ENCODE measurements around the gene SH3RF1.

SH3RF1 gene

DNA sequence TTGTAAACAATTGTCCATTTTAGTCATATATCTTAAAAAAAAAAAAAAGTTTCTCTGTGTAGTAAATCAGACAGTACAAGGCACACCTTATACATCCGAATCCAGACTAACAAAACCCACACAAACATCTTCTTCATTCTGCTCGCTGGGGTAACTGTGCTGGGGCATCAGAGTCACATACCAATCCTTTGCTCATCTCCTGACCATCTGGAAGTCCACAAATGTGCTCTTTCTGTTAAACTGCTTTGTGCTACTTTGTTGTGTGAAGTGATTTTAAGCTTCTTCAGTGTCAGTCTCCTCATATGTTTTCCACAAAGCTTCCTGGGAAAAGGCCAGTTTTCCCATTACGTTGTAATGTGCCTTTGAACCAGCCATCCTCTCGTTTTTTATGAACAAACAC lies 174.5 kb downstream of the SH3RF1 start:
- DNase-seq (ENCODE audit: insufficient read length, low spot score) (no peak), FAIRE-seq (no peak)
- no peak for TF ChIP-seq POLR2A (IDR thresholded peaks at IDR 0.05; ENCODE audit: low read depth, low read length)
- no peak for TF ChIP-seq SPI1 (IDR thresholded peaks at IDR 0.05; ENCODE audit: low read depth, low read length)
- TF ChIP-seq PAX5 (IDR thresholded peaks at IDR 0.05; ENCODE audit: insufficient read depth, low read length, severe bottlenecking) = no peak
- no peak for TF ChIP-seq TAF1 (IDR thresholded peaks at IDR 0.05; ENCODE audit: low read depth, low read length)
- no peak for TF ChIP-seq POU2F2 (IDR thresholded peaks at IDR 0.05; ENCODE audit: low read depth, low read length)
- TF ChIP-seq POLR2AphosphoS5 (IDR thresholded peaks at IDR 0.05; ENCODE audit: low read depth, low read length) = no peak

DNA sequence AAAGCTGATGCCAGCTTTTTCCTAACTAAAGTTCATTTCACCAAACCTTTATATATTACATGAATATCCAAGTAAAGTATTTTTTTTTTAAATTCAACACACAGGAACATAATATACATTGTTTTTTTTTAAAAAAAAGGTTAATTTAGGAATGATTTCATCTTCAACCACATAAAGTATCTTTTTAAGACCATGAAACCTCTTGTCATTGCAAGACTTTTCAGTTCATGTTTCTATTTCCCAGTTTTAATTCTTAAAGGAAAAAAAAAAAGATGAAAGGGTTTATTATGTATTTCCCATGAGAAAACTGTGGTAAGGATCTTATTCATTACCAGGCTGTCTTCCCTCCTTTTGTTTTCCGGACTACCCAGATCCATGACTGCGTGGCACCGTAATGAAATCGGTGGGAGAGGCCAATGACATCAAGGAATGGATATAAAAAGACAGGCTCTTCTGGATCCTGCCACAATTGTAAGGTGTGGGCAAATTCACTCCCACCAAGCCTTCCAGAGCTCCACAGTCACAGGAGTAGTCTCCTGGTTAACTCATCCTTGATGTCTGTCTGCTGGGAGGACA lies 176.0 kb downstream of the SH3RF1 start:
- FAIRE-seq (no peak), DNase-seq (ENCODE audit: insufficient read length, low spot score) (no peak)
- TF ChIP-seq TAF1 (IDR thresholded peaks at IDR 0.05; ENCODE audit: low read depth, low read length) = no peak
- TF ChIP-seq SPI1 (IDR thresholded peaks at IDR 0.05; ENCODE audit: low read depth, low read length) = 0 out of 2 replicates have a peak, but pooled peaks have one; percentile 18

DNA sequence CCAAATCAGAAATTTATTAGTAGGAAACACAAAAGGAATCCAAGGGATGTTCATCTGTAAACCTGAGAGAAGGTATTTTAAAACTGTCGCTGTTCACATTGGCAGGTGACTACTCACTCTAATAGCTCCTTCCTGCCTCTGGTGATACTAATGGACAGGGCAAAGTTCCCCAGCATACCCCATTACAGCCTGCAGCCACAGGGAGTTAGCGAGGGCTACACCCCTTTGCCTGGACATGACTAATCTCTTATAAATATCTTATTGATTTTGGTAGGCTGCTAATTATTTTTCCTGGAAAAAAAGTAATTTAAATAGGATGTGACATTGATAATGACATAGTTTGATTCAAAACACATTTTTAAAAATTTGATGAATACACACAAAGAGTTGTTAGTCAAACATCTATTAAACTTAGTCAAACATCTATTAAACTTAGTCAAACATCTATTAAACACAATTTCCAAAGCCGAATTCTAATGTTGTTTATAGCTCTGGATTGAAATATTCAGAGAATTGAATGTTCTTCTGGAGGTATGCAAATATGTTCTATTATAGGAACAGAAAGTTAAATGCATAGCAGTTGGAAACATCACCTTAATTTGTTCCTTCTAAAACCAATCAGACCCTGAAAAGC lies 177.8 kb downstream of the SH3RF1 start:
- DNase-seq (ENCODE audit: insufficient read length, low spot score) (no peak), FAIRE-seq (no peak)
- no peak for TF ChIP-seq TAF1 (IDR thresholded peaks at IDR 0.05; ENCODE audit: low read depth, low read length)
- no peak for TF ChIP-seq SPI1 (IDR thresholded peaks at IDR 0.05; ENCODE audit: low read depth, low read length)
- no peak for TF ChIP-seq PAX5 (IDR thresholded peaks at IDR 0.05; ENCODE audit: insufficient read depth, low read length, severe bottlenecking)
- no peak for TF ChIP-seq POU2F2 (IDR thresholded peaks at IDR 0.05; ENCODE audit: low read depth, low read length)
- TF ChIP-seq POLR2AphosphoS5 (IDR thresholded peaks at IDR 0.05; ENCODE audit: low read depth, low read length) = no peak

DNA sequence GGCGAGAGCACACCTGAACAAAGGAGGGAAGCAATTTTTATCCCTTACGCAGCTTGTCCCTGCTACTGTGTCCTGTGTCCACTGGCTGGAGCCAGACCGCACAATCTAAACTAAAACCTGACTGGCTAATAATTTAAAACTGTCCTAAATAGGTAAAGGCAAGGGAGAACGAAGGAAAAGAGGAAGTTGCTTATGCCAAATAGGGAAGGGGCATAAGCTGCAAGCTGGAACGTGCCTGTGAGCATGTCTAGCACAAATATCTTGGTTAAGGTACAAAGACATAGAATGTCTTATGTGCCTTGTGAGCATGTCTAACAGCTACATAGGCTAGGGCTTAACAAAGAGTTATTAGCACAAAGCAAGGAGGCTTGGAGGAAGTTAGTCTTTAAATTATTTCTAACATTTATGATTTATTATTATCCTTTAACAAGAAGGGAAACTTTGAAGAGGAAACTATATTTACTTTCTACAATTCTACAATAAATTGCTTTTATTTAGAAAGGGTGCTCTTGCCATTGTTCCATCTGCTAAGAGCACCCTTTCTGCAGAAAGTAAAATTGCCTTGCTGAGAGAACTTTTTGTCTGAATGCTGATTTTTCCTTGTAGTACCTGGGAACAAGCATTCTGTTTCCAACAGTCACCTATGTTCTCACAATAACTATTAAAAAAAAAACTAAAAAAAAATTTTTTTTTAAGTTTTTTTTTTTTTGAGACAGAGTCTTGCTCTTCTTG lies 180.1 kb downstream of the SH3RF1 start:
- FAIRE-seq = peak; percentile 87
- TF ChIP-seq POLR2AphosphoS5 (IDR thresholded peaks at IDR 0.05; ENCODE audit: low read depth, low read length) = no peak
- TF ChIP-seq TAF1 (IDR thresholded peaks at IDR 0.05; ENCODE audit: low read depth, low read length) = no peak
- TF ChIP-seq PAX5 (IDR thresholded peaks at IDR 0.05; ENCODE audit: insufficient read depth, low read length, severe bottlenecking) = no peak
- no peak for TF ChIP-seq SPI1 (IDR thresholded peaks at IDR 0.05; ENCODE audit: low read depth, low read length)
- no peak for TF ChIP-seq POU2F2 (IDR thresholded peaks at IDR 0.05; ENCODE audit: low read depth, low read length)
- no peak for TF ChIP-seq POLR2A (IDR thresholded peaks at IDR 0.05; ENCODE audit: low read depth, low read length)
- no peak for DNase-seq (ENCODE audit: insufficient read length, low spot score)

DNA sequence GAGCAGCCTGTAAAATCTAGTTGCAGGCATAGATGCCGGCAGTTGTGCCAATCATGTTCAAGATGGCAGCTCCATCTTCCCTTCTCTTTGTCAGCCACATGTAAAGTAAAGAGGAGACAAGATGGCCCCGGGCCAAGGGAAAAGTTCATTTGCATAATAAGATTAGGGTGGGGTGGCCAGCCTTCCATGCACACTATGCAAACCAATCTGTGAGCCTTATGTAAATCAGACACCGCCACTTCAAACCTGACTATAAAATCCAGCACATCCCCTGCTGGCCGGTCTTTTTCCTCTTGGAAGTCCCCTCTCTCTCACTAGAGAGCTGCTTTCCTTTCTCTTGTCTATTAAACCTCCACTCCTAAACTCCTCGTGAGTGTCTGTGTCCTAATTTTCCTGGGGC lies 181.8 kb downstream of the SH3RF1 start:
- DNase-seq (ENCODE audit: insufficient read length, low spot score) (no peak), FAIRE-seq (no peak)
- TF ChIP-seq POU2F2 (IDR thresholded peaks at IDR 0.05; ENCODE audit: low read depth, low read length) (no peak), POLR2AphosphoS5 (IDR thresholded peaks at IDR 0.05; ENCODE audit: low read depth, low read length) (no peak), TAF1 (IDR thresholded peaks at IDR 0.05; ENCODE audit: low read depth, low read length) (no peak), POLR2A (IDR thresholded peaks at IDR 0.05; ENCODE audit: low read depth, low read length) (no peak), PAX5 (IDR thresholded peaks at IDR 0.05; ENCODE audit: insufficient read depth, low read length, severe bottlenecking) (no peak), SPI1 (IDR thresholded peaks at IDR 0.05; ENCODE audit: low read depth, low read length) (no peak)

DNA sequence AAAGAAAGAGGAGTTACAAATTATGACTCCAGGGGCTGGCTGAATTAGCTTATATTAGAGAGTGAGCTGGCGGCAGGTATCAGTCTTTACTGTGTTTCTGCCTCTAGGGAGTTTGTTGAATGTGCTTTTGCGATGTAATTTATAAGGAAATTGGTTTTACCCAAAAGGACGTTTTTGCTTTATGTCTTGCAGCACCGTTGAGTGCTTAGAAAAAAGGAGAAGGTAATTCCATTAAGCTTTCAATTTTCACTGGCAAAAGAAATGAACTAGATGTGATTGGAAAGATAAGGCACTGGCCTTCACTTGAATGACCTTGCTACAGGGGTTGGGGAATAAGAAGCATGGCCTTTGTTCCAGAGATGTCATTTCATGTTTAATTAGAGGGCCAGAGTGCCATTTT lies 185.8 kb downstream of the SH3RF1 start:
- TF ChIP-seq POU2F2 (IDR thresholded peaks at IDR 0.05; ENCODE audit: low read depth, low read length) (no peak), PAX5 (IDR thresholded peaks at IDR 0.05; ENCODE audit: insufficient read depth, low read length, severe bottlenecking) (no peak), POLR2AphosphoS5 (IDR thresholded peaks at IDR 0.05; ENCODE audit: low read depth, low read length) (no peak), TAF1 (IDR thresholded peaks at IDR 0.05; ENCODE audit: low read depth, low read length) (no peak), POLR2A (IDR thresholded peaks at IDR 0.05; ENCODE audit: low read depth, low read length) (no peak), SPI1 (IDR thresholded peaks at IDR 0.05; ENCODE audit: low read depth, low read length) (no peak)
- FAIRE-seq (no peak), DNase-seq (ENCODE audit: insufficient read length, low spot score) (no peak)

DNA sequence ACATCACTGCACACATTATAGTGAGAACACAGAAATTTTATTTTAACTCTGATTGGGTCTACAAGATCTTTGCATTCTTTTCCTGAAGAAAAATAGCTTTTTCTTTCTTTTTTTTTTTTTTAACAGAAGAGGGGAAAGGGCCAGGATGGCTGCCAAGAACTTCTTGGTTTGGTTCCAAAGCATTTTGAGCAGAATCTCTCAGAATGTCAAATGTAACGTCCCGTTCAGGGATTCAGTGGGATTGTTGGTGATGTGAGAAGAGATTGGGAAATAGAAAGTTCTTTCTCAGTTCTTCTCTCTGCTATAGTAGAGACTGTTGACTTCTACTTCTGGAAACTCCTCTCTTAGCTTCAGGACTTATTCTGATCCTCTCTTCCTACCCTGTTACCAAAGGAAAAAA lies 189.8 kb downstream of the SH3RF1 start:
- FAIRE-seq (no peak), DNase-seq (ENCODE audit: insufficient read length, low spot score) (no peak)
- TF ChIP-seq POLR2AphosphoS5 (IDR thresholded peaks at IDR 0.05; ENCODE audit: low read depth, low read length) (no peak), TAF1 (IDR thresholded peaks at IDR 0.05; ENCODE audit: low read depth, low read length) (no peak), PAX5 (IDR thresholded peaks at IDR 0.05; ENCODE audit: insufficient read depth, low read length, severe bottlenecking) (no peak), POU2F2 (IDR thresholded peaks at IDR 0.05; ENCODE audit: low read depth, low read length) (no peak), SPI1 (IDR thresholded peaks at IDR 0.05; ENCODE audit: low read depth, low read length) (no peak), POLR2A (IDR thresholded peaks at IDR 0.05; ENCODE audit: low read depth, low read length) (no peak)

DNA sequence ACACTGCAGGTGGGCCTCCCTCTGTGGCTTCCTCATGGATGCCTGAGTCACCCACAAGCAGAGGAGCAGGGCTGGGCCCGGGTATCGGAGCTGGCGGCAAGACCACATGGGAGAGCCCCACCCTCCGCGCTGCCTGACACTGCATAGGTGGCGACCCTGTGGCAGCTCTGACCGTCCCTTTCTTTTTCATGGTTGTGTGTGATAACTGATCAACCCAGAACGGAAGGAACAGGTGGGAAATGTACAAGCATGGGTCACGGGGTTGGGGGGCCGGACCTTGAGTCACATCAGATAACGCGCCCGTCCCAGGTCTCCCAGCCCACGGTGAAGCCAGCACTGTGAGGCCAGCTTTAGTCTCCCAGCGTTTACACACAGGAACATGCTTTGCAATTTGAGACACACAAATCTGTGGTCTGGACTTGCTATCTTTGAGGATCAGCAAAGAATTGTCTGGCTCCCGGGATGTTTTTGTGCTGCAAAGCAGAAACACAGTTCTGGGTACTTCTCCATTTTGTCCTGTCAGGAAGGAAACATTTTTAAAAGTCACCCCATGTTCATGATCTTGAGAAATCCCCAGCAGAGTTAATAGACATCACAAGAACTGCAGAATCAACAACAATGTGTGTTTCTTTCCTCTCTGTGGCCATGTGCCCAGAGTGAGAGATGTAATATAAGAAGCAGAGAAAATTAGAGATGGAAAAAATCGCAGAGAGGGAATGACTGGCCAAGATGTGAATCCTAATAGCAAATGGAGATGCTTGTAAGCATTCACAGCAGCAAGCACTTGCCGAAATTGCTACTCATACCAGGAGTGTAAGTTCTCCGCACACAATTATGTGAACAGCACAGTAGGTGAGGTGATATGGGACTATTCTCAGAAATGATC lies 190.6 kb downstream of the SH3RF1 start:
- DNase-seq (ENCODE audit: insufficient read length, low spot score) = no peak
- peak; percentile 40; the same call in 1 of the 2 replicates for TF ChIP-seq TAF1 (IDR thresholded peaks at IDR 0.05; ENCODE audit: low read depth, low read length)
- TF ChIP-seq POLR2AphosphoS5 (IDR thresholded peaks at IDR 0.05; ENCODE audit: low read depth, low read length) = peak; percentile 44; the same call in 1 of the 2 replicates
- TF ChIP-seq POLR2A (IDR thresholded peaks at IDR 0.05; ENCODE audit: low read depth, low read length) = no peak
- no peak for TF ChIP-seq PAX5 (IDR thresholded peaks at IDR 0.05; ENCODE audit: insufficient read depth, low read length, severe bottlenecking)
- TF ChIP-seq POU2F2 (IDR thresholded peaks at IDR 0.05; ENCODE audit: low read depth, low read length) = 0 out of 2 replicates have a peak, but pooled peaks have one; percentile 7
- FAIRE-seq = peak; percentile 93

DNA sequence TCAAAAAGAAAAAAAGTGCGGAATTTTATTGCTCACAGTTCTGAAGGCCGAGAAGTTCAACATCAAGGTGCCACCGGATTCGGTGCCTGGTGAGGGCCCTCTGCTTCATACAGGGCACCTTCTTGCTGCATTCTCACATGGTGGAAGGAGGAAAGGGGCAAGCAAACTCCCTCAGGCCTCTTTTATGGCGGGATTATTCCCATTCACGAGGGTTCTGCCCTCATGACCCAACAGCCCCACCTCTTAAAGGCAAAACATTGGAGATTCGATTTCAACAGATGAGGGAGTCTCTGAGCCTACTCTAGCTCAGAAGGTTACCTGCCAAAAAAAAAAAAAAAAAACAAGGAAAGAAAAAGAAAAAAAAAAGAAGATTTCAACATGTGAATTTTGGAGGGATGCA lies 196.6 kb downstream of the SH3RF1 start:
- DNase-seq (ENCODE audit: insufficient read length, low spot score) (no peak), FAIRE-seq (no peak)
- TF ChIP-seq PAX5 (IDR thresholded peaks at IDR 0.05; ENCODE audit: insufficient read depth, low read length, severe bottlenecking) (no peak), SPI1 (IDR thresholded peaks at IDR 0.05; ENCODE audit: low read depth, low read length) (no peak)

Data from GM12891 (cell line).